Sigmoid colon (tissue), 4 donors: ENCODE data around the gene CTXN1.

Source experiments
- EP300 ChIP-seq, 4 donors: sonication (generic); formaldehyde crosslinking; IDR thresholded peaks; one replicate each; pipeline ENCODE4 v1.6.1; 2017; ENCODE audit warnings: antibody characterized with exemption in 4 of 4
- POLR2A ChIP-seq, 2 donors: fragments of 450-650 bp; IDR thresholded peaks; one replicate each; pipeline ENCODE4 v1.6.1; 2016; ENCODE audit warnings: antibody characterized with exemption in 2 of 2, mild to moderate bottlenecking in 2 of 2, moderate library complexity in 2 of 2
- POLR2AphosphoS5 ChIP-seq, 4 donors: sonication (generic); formaldehyde crosslinking; IDR thresholded peaks; one replicate each; pipeline ENCODE4 v1.6.1; 2017; ENCODE audit warnings: antibody characterized with exemption in 4 of 4
- TF ChIP-seq, protein P1 (sequence below), 4 experiments: fragments of 450-650 bp in 3 of 4; fragments of 200-600 bp in 1 of 4; IDR thresholded peaks; one replicate each; pipeline ENCODE4 v1.5.1; 2016 to 2019; ENCODE audit warnings: antibody characterized with exemption in 4 of 4, mild to moderate bottlenecking in 3 of 4, moderate library complexity in 2 of 4

DNA sequence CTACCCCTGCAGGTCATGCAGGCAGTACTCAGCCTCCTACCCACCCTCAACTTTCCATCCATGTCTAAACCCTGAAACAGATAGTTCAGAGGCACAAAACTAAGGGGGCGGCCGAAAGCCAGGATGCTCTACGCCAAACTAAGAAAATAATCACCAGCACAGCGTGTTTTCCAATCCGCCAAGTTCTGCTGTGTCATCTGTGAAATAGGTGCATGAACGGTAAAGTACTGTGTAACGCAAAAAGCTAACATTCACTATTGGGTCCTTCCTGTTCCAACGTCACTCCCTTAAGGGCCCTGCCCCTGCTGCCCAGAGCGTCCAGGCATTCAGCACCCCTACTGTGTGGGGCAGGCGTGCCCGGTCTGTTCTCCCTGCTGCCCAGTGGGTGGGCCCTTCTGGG is 29.8 kb upstream of the CTXN1 start:
- TF ChIP-seq, protein P1, sequence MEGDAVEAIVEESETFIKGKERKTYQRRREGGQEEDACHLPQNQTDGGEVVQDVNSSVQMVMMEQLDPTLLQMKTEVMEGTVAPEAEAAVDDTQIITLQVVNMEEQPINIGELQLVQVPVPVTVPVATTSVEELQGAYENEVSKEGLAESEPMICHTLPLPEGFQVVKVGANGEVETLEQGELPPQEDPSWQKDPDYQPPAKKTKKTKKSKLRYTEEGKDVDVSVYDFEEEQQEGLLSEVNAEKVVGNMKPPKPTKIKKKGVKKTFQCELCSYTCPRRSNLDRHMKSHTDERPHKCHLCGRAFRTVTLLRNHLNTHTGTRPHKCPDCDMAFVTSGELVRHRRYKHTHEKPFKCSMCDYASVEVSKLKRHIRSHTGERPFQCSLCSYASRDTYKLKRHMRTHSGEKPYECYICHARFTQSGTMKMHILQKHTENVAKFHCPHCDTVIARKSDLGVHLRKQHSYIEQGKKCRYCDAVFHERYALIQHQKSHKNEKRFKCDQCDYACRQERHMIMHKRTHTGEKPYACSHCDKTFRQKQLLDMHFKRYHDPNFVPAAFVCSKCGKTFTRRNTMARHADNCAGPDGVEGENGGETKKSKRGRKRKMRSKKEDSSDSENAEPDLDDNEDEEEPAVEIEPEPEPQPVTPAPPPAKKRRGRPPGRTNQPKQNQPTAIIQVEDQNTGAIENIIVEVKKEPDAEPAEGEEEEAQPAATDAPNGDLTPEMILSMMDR (IDR thresholded peaks at IDR 0.05), result no peak
- TF ChIP-seq POLR2A (IDR thresholded peaks at IDR 0.05) (no peak), EP300 (IDR thresholded peaks at IDR 0.05) (no peak), POLR2AphosphoS5 (IDR thresholded peaks at IDR 0.05) (no peak)
